Activated gamma-delta T cell (primary cell): ENCODE results near the gene MEG3.

Experiments
- DNase-seq: peaks from one replicate; lab custom pipeline; 2025; lab: John Stamatoyannopoulos, UW

Gene MEG3

GRCh38 chr14:100846309-100846859 lies 20.5 kb downstream of the MEG3 start:
- no peak for DNase-seq

GRCh38 chr14:100849115-100849781 lies 23.3 kb downstream of the MEG3 start:
- DNase-seq: no peak

GRCh38 chr14:100850841-100851585 lies 25.1 kb downstream of the MEG3 start:
- DNase-seq: peak; percentile 33

- DNase-seq: no peak
Observed at GRCh38 chr14:100851586-100851916, 25.6 kb downstream of the MEG3 start.

- no peak for DNase-seq
Observed at GRCh38 chr14:100851946-100852620, 26.2 kb downstream of the MEG3 start.

- DNase-seq: no peak
Observed at GRCh38 chr14:100854435-100854834, 28.5 kb downstream of the MEG3 start.

- DNase-seq: no peak
Observed at GRCh38 chr14:100855256-100855930, 29.5 kb downstream of the MEG3 start.

- no peak for DNase-seq
Observed at GRCh38 chr14:100856056-100856950, 30.4 kb downstream of the MEG3 start.

- no peak for DNase-seq
Observed at GRCh38 chr14:100857233-100857922, 31.5 kb downstream of the MEG3 start.

GRCh38 chr14:100857923-100858837 lies 32.3 kb downstream of the MEG3 start:
- no peak for DNase-seq

- no peak for DNase-seq
Observed at GRCh38 chr14:100858838-100859220, 32.9 kb downstream of the MEG3 start.

- DNase-seq: no peak
Observed at GRCh38 chr14:100859781-100860180, 33.9 kb downstream of the MEG3 start.

GRCh38 chr14:100860556-100861187 lies 34.8 kb downstream of the MEG3 start:
- no peak for DNase-seq

- DNase-seq: no peak
Observed at GRCh38 chr14:100861188-100861936, 35.4 kb downstream of the MEG3 start.

- no peak for DNase-seq
Observed at GRCh38 chr14:100861937-100862247, 36.0 kb downstream of the MEG3 start.

- no peak for DNase-seq
Observed at GRCh38 chr14:100862277-100862676, 36.4 kb downstream of the MEG3 start.

GRCh38 chr14:100862793-100863192 lies 36.9 kb downstream of the MEG3 start:
- no peak for DNase-seq

GRCh38 chr14:100864206-100864605 lies 38.3 kb downstream of the MEG3 start:
- DNase-seq: no peak
